ENCODE data around the gene PHF14. TPM values are rescaled to one million over a fixed set of nuclear protein-coding genes. Genes with fewer than 3 reads are reported as not detected.

Gene PHF14
- total and polyA plus RNA-seq, 2 experiments from 2014 or later, result 72.0 to 87.9 TPM

GRCh38 chr7:10940704-10941355 lies 32.8 kb upstream of the PHF14 start (continued):
- TF ChIP-seq, protein P1, sequence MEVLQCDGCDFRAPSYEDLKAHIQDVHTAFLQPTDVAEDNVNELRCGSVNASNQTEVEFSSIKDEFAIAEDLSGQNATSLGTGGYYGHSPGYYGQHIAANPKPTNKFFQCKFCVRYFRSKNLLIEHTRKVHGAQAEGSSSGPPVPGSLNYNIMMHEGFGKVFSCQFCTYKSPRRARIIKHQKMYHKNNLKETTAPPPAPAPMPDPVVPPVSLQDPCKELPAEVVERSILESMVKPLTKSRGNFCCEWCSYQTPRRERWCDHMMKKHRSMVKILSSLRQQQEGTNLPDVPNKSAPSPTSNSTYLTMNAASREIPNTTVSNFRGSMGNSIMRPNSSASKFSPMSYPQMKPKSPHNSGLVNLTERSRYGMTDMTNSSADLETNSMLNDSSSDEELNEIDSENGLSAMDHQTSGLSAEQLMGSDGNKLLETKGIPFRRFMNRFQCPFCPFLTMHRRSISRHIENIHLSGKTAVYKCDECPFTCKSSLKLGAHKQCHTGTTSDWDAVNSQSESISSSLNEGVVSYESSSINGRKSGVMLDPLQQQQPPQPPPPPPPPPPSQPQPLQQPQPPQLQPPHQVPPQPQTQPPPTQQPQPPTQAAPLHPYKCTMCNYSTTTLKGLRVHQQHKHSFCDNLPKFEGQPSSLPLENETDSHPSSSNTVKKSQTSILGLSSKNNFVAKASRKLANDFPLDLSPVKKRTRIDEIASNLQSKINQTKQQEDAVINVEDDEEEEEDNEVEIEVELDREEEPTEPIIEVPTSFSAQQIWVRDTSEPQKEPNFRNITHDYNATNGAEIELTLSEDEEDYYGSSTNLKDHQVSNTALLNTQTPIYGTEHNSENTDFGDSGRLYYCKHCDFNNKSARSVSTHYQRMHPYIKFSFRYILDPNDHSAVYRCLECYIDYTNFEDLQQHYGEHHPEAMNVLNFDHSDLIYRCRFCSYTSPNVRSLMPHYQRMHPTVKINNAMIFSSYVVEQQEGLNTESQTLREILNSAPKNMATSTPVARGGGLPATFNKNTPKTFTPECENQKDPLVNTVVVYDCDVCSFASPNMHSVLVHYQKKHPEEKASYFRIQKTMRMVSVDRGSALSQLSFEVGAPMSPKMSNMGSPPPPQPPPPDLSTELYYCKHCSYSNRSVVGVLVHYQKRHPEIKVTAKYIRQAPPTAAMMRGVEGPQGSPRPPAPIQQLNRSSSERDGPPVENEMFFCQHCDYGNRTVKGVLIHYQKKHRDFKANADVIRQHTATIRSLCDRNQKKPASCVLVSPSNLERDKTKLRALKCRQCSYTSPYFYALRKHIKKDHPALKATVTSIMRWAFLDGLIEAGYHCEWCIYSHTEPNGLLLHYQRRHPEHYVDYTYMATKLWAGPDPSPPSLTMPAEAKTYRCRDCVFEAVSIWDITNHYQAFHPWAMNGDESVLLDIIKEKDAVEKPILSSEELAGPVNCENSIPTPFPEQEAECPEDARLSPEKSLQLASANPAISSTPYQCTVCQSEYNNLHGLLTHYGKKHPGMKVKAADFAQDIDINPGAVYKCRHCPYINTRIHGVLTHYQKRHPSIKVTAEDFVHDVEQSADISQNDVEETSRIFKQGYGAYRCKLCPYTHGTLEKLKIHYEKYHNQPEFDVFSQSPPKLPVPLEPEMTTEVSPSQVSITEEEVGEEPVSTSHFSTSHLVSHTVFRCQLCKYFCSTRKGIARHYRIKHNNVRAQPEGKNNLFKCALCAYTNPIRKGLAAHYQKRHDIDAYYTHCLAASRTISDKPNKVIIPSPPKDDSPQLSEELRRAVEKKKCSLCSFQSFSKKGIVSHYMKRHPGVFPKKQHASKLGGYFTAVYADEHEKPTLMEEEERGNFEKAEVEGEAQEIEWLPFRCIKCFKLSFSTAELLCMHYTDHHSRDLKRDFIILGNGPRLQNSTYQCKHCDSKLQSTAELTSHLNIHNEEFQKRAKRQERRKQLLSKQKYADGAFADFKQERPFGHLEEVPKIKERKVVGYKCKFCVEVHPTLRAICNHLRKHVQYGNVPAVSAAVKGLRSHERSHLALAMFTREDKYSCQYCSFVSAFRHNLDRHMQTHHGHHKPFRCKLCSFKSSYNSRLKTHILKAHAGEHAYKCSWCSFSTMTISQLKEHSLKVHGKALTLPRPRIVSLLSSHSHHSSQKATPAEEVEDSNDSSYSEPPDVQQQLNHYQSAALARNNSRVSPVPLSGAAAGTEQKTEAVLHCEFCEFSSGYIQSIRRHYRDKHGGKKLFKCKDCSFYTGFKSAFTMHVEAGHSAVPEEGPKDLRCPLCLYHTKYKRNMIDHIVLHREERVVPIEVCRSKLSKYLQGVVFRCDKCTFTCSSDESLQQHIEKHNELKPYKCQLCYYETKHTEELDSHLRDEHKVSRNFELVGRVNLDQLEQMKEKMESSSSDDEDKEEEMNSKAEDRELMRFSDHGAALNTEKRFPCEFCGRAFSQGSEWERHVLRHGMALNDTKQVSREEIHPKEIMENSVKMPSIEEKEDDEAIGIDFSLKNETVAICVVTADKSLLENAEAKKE (CRISPR knock-in tag; IDR thresholded peaks at IDR 0.05), result no peak
- TF ChIP-seq CTCF (conservative IDR thresholded peaks at IDR 0.05; ENCODE audit: low read depth in 2 of 2) (no peak), JUNB (IDR thresholded peaks at IDR 0.05; ENCODE audit: unreplicated experiment) (no peak), CREB1 (CRISPR knock-in tag; IDR thresholded peaks at IDR 0.05; ENCODE audit: low read depth) (no peak), ZNF114 (CRISPR knock-in tag; IDR thresholded peaks at IDR 0.05) (no peak), EZH2 (IDR thresholded peaks at IDR 0.05; ENCODE audit: low read depth, unreplicated experiment) (no peak), EZH2phosphoT487 (IDR thresholded peaks at IDR 0.05; ENCODE audit: unreplicated experiment) (no peak), POLR2AphosphoS5 (IDR thresholded peaks at IDR 0.05; ENCODE audit: low read depth) (no peak)
- TF ChIP-seq, protein P2, sequence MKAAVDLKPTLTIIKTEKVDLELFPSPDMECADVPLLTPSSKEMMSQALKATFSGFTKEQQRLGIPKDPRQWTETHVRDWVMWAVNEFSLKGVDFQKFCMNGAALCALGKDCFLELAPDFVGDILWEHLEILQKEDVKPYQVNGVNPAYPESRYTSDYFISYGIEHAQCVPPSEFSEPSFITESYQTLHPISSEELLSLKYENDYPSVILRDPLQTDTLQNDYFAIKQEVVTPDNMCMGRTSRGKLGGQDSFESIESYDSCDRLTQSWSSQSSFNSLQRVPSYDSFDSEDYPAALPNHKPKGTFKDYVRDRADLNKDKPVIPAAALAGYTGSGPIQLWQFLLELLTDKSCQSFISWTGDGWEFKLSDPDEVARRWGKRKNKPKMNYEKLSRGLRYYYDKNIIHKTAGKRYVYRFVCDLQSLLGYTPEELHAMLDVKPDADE (IDR thresholded peaks at IDR 0.05), result no peak
